Stomach smooth muscle (tissue), 2 donors: ENCODE measurements around the gene FBF1.
A peak's percentile ranks its signal among the peaks of the same experiment; 100 is the strongest.

Source experiments
- H3K27ac ChIP-seq: one replicate; pipeline ENCODE4 v1.7.0; 2013; ENCODE audit warnings: mild to moderate bottlenecking, low read length, inconsistent platforms
- H3K27me3 ChIP-seq, 2 donors: one replicate each; pipeline ENCODE4 v1.7.0; 2013; ENCODE audit warnings: low read length in 2 of 2; ENCODE audit not compliant: insufficient read depth in 2 of 2, control insufficient read depth in 1 of 2
- H3K36me3 ChIP-seq, 2 donors: one replicate each; pipeline ENCODE4 v1.7.0; 2013; ENCODE audit warnings: low read length in 2 of 2; ENCODE audit not compliant: control insufficient read depth in 2 of 2, insufficient read depth in 2 of 2
- H3K4me1 ChIP-seq: one replicate; pipeline ENCODE4 v1.7.0; 2013; ENCODE audit warnings: low read length; ENCODE audit not compliant: control insufficient read depth, insufficient read depth
- H3K4me3 ChIP-seq, 2 donors: one replicate each; pipeline ENCODE4 v1.7.0; 2013; ENCODE audit warnings: low read length in 2 of 2
- H3K9ac ChIP-seq, 2 donors: one replicate each; pipeline ENCODE4 v1.7.0; 2013; ENCODE audit warnings: low read length in 2 of 2, mild to moderate bottlenecking in 1 of 2
- H3K9me3 ChIP-seq, 2 donors: one replicate each; pipeline ENCODE4 v1.7.0; 2013; ENCODE audit warnings: low read length in 2 of 2; ENCODE audit not compliant: control insufficient read depth in 2 of 2
- donor health status: healthy.
- donor health status: Pancreatic carcinoma.

The FBF1 gene

GRCh38 chr17:75900691-75901533 is 39.9 kb downstream of the FBF1 start:
- Histone ChIP-seq H3K27ac (no peak overlapping the region), H3K9ac (no peak overlapping the region), H3K4me1 (peaks cover 19% of the 10 kb centered on the region), H3K27me3 (no peaks in the 10 kb centered on the region), H3K4me3 (no peak overlapping the region), H3K9me3 (no peaks in the 10 kb centered on the region), H3K36me3 (peaks cover 16 to 29% of the 10 kb centered on the region in 2 donors)

DNA sequence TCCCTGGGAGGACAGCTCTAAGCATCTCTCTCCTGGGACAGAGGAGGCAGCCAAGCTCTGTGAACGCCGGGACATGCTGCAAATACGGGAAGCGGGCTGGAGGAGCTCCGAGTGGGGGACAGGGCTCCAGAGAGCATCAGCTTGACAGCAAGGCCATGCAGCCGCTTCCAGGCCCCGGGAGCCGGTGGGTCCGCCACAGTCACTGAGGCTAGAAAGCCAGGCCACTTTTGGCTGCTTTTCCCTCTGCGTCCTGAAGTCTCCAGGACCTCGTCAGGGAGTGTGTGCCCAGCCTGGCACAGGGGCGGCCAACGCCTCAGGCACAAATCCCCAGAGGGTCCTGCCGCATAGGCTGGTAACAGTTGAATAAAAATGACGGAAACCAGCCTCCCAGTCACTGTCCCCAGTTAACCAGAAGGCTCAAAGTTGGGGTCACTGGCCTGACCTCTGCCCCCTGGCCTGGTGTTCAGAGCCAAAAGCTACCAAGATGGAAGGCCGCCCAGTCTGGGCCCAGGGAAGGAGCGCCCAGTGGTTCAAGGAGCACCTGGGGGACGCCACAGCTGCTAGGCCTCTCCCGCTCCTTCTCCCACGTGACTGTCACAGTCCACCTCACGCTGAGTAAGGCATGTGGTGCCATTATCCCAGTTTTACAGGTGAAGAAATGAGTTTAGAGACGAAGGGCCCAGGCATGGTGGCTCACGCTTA is 40.9 kb downstream of the FBF1 start:
- Histone ChIP-seq H3K4me3 (no peak overlapping the region), H3K9ac (no peak overlapping the region), H3K36me3 (peaks cover 16 to 29% of the 10 kb centered on the region in 2 donors), H3K9me3 (no peaks in the 10 kb centered on the region), H3K27me3 (no peaks in the 10 kb centered on the region), H3K27ac (no peak overlapping the region), H3K4me1 (peaks cover 27% of the 10 kb centered on the region)

- Histone ChIP-seq H3K27ac (no peak overlapping the region), H3K27me3 (no peaks in the 10 kb centered on the region), H3K4me1 (peaks cover 32% of the 10 kb centered on the region), H3K36me3 (peaks cover 16 to 29% of the 10 kb centered on the region in 2 donors), H3K9ac (no peak overlapping the region), H3K4me3 (no peak overlapping the region), H3K9me3 (no peaks in the 10 kb centered on the region)
Measured at GRCh38 chr17:75899353-75899752, 41.5 kb downstream of the FBF1 start.

- peaks cover 16 to 29% of the 10 kb centered on the region in 2 donors for H3K36me3 ChIP-seq
Measured at GRCh38 chr17:75898791-75899190, 42.1 kb downstream of the FBF1 start.

DNA sequence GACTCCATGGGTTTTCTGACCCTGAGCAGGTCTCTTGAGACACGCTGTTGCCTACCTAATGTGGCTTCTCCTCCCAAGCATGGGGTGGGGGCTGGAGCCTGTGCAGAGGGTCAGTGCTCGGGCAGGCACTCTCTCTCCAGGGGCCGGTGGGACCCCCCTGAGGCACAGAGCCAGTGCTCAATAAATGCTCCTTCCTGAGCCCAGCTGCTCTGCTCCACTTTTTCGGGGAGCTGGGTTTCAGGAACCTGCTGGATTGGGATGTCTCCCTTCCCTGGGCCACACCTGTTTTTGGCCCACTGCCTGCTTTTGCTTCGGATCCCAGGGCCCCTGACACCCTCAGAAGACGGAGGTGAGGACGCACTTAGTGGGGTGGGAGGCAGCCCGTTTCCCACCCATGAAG is 42.8 kb downstream of the FBF1 start:
- Histone ChIP-seq H3K4me3 (no peak overlapping the region), H3K36me3 (peaks cover 16 to 29% of the 10 kb centered on the region in 2 donors), H3K9me3 (no peaks in the 10 kb centered on the region), H3K27me3 (no peaks in the 10 kb centered on the region), H3K27ac (no peak overlapping the region), H3K4me1 (peaks cover 34% of the 10 kb centered on the region), H3K9ac (no peak overlapping the region)

More at GRCh38 chr17:75898791-75899190, 42.1 kb downstream of the FBF1 start:
- H3K9ac ChIP-seq = no peak overlapping the region
- no peaks in the 10 kb centered on the region for H3K27me3 ChIP-seq
- no peak overlapping the region for H3K4me3 ChIP-seq
- peaks cover 34% of the 10 kb centered on the region for H3K4me1 ChIP-seq
- no peaks in the 10 kb centered on the region for H3K9me3 ChIP-seq
- H3K27ac ChIP-seq = no peak overlapping the region

DNA sequence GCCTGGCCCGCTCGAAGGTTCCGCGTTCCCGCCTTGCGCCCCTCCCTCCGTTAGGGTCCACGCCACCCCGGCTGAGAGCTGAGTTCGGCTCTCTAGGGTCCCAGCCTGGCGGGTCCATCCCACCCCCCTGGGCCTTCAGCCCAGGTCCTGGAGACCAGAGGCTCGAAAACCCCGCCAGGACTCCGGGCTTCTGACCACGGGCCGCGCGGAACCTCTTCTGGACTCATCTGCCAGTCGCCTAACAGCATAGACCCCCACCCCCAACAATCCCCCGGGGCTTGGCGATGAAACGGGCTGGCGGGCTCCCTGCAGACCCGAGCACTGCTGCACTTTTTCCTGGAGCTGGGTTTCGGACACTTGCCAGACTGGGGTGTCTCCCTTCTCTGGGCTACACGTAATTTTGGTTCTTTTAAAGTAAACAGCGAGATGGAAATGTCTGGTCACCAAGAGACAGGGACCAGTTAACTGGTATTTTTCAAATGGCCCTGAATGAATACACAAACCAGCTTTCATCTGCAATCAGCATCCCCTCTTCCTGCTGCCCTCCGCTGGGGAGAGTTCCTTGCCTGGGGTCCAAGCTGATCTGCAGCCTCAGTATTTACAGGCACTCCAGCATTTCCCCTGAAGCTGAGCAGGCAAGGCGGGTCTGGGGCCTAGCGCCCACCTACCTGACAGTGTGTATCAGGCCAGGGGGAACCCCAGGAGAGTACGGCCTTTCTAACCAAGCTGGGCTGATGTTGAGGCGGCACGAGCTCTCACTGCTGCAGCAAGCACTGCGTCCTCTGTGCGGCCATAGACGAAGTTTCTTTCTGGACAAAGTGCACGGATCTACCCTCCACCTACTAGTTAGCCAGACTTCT is 43.5 kb downstream of the FBF1 start:
- Histone ChIP-seq H3K27ac (peak overlapping the region; percentile 86), H3K27me3 (no peaks in the 10 kb centered on the region), H3K4me3 (peak overlapping the region; percentile 43 to 86), H3K9me3 (no peaks in the 10 kb centered on the region), H3K4me1 (peaks cover 38% of the 10 kb centered on the region), H3K36me3 (peaks cover 16 to 28% of the 10 kb centered on the region in 2 donors), H3K9ac (peak overlapping the region in 1 of 2 donors; percentile 61)

GRCh38 chr17:75896415-75897159 is 44.3 kb downstream of the FBF1 start, which contains the start of gene TRIM65:
Gene TRIM65, minus strand, starts transcription at chr17:75896951. Its CDS starts 14 bp downstream, at chr17:75896937.
- Histone ChIP-seq H3K27me3 (no peaks in the 10 kb centered on the region), H3K4me3 (peak within 1 kb of the TSS; percentile 65 to 86), H3K36me3 (peaks cover 17 to 27% of the 10 kb centered on the region in 2 donors), H3K9me3 (no peaks in the 10 kb centered on the region), H3K9ac (peak within 1 kb of the TSS; percentile 61 to 73), H3K4me1 (peaks cover 40% of the 10 kb centered on the region), H3K27ac (peak within 1 kb of the TSS; percentile 86)

- Histone ChIP-seq H3K36me3 (peaks cover 16 to 30% of the 10 kb centered on the region in 2 donors), H3K4me1 (peaks cover 40% of the 10 kb centered on the region), H3K4me3 (peak overlapping the region; percentile 65 to 86), H3K9ac (peak overlapping the region; percentile 51 to 61), H3K27ac (peak overlapping the region; percentile 86), H3K27me3 (no peaks in the 10 kb centered on the region), H3K9me3 (no peaks in the 10 kb centered on the region)
Measured at GRCh38 chr17:75895370-75896155, 45.3 kb downstream of the FBF1 start.

GRCh38 chr17:75894049-75894733 is 46.7 kb downstream of the FBF1 start:
- peak overlapping the region; percentile 37 for H3K27ac ChIP-seq
- peaks cover 19 to 25% of the 10 kb centered on the region in 2 donors for H3K36me3 ChIP-seq
- H3K4me3 ChIP-seq = peak overlapping the region in 1 of 2 donors; percentile 8
- H3K9me3 ChIP-seq = no peaks in the 10 kb centered on the region
- no peaks in the 10 kb centered on the region for H3K27me3 ChIP-seq
- H3K4me1 ChIP-seq = peaks cover 40% of the 10 kb centered on the region
- peak overlapping the region in 1 of 2 donors; percentile 42 for H3K9ac ChIP-seq
